HK-2 (cell line): ENCODE data around the gene NELL1.

ENCODE experiments used
- DNase-seq: peaks from one replicate; pipeline ENCODE4 v3.0.0-alpha.2; 2018; ENCODE audit not compliant: unreplicated experiment

NELL1 gene

DNA sequence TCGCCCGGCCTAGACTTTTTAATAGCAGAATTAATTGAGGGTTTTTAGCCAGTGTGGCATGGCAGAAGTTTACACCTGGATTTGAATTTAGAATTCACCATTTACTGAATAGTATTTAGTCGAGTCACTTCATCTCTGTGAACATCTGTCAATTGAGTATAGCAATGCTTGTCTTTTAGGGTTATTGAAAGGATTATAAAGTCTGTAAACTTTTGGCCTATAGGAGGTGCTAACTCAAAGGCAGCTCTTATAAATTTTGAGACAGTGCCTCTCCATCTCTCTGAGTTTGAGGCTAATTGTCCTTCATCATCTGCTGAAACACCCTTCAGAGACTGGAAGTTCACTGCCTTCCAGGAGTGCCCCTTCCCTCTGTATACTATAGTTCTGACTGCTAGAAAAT, 205.0 kb downstream of the NELL1 start:
- no peak for DNase-seq

DNA sequence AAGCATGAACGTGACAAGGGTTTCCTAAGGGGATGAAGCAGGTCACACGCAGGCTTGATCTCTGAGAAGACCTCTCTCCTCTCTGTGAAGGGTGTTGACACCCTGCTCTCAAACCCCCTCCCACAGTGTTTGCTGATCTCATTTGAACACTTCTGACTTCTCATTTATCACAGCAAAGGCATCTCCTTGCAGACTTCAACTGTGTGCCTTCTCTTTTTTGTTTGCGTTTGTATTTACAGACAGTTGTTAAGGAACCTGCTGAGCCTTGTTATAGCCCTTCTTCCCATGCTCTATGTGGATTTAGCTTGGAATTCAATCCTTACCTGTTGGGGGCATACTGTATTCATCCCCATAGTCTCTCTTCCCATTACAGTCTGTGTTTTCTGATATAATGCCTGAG, 206.5 kb downstream of the NELL1 start:
- no peak for DNase-seq

DNA sequence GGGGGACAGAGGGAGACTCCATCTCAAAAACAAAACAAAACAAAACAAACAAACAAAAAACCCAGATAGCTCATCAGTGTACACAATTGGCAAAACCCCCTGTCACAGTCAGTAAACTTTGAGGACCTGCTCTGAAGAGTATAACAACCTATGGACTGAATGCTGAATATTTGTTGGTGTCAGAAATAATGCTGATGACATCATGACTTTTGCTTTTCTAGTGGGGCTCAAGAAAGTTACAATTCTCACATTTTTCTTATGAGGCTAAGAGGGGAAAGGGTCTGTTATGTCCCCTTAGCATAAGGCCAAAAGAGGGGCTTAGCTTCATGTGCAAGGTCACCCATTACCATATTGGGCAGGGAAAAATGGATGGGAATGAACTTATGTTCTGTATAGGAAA, 207.4 kb downstream of the NELL1 start:
- no peak for DNase-seq

DNA sequence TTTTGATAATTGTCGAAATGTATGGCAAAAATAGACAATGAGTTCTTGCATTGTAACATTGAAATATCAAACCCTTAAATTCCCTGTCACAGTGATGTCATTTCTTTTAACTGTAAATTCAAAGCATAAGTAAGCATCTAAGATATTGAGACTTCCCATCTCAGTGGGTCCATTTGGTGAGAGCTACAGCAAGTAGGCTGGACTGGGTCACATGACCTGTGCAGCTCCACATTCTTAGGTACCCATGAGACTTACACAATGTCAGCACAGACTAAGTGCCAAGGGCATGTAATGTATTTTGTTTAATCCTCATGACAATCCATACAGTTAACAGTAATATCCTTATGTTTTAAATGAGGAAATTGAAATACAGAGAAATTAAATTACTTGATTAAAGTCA, 210.7 kb downstream of the NELL1 start:
- DNase-seq, result no peak

DNA sequence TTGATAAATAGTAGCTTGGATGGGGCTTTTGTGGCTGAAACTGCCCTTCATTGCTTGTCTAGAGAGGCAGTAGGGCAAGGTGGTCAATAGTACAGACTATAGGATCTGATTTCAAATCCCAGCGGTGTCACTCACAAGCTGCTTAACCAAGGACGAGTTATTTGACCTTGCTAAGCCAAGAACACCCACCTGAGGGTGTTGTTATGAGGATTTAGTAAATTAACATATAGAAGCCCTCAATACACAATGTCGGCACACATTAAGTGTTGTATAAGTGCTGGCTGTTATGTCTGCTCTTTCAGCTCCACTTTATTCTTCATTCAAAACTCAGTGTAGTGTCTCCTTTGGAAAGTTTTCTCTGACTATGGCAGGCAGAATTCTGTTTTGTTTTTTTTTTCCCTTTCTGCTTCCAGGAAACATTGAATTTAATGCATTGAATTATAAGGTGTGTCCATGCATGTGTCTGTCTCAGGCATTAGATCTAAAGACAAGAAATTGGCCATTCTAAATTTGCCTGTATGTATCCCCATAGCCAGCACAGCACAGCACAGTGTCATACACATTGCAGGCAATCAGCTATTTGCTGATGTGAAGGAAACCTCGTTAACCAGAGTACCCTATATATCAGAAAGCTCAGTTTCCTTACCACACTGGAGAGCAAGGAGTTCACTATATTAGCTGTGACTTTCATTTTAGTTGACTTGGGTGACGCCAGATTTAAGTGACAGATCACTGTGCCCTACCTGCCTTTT, 212.1 kb downstream of the NELL1 start:
- DNase-seq, result no peak

DNA sequence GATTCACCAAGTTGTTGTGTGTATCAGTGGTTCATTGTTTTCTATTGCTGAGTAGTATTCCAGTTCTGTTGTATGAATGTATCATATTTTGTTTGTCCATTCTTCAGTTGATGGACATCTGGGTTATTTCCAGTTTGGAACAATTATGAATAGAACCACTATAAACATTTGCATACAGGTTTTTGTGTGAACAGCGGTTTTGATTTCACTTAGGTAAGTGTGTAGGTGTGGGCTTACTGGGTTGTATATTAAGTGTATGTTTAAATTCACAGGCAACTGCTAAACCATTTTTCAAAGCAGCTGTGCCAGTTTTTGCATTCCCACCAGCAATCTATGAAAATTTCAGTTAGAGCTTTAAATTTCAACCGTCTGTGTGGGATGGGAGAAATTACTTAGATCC, 217.8 kb downstream of the NELL1 start:
- DNase-seq, result no peak

DNA sequence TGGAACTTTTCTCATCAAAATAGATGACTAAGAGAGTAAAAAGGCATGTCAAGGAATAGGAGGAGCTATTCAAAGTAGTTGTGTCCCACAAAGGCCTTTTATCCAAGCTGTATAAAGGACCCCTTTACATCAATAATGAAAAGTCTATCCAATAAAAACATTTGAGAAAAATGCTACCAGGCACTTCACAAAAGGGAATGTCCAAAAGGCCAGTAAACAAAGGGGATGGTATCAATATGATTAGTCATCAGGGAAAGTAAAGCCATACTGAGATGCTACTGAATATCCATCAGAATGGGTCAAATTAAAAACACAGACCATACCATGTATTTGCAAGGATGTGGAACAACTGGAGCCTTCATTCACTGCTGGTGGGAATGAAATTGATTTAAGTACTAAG, 224.9 kb downstream of the NELL1 start:
- no peak for DNase-seq

DNA sequence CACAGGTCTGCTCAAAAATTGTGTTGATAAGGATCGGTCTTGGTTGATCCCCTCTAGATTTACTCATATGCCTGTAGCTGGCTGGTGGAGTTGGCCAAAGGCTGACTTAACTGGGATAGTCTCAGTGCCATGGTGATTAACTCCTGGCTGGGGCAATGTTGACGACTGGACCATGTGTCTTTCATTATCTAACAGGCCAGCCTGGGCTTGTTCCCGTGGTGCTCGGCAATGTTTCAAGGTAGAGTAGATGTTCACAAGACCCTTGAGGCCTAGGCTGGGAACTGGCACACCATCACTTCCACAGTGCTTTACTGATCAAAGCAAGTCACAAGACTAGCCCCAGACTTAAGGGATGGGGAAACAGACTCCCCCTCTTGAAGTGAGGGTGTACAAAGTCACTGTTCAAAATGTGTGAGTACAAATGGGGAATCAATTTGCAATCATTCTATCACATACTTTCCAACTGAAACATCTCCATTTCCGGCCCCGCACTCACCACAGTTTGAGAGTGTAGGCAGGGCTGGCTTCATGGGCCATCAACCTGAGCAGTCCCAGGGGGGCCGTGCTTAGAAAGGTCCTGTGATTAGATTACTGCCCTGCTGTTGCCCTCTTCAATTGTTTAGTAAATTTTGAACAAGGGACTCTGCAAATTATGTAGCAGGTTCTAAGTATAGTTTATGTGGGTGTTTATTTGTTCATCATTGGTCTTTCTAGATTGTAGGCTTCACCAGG, 240.8 kb downstream of the NELL1 start:
- DNase-seq, result no peak

DNA sequence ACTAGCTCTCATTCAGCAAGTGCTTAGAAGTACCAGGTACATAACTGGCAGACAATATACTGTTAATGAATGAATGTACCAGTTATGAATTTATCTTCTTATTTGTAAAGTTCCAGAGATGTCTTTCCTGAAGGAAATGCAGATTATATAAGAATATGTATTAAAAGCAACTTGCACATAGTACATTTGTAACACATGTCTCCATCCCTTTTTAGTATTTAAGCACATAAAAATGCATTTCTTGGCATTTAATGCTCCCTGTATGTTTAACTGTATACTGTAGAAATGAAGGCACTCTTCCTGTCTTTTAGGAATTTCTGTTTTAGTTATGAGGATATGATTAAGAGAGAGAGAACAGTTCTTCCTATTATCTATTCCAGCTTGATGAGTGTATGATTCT, 241.3 kb downstream of the NELL1 start:
- no peak for DNase-seq

DNA sequence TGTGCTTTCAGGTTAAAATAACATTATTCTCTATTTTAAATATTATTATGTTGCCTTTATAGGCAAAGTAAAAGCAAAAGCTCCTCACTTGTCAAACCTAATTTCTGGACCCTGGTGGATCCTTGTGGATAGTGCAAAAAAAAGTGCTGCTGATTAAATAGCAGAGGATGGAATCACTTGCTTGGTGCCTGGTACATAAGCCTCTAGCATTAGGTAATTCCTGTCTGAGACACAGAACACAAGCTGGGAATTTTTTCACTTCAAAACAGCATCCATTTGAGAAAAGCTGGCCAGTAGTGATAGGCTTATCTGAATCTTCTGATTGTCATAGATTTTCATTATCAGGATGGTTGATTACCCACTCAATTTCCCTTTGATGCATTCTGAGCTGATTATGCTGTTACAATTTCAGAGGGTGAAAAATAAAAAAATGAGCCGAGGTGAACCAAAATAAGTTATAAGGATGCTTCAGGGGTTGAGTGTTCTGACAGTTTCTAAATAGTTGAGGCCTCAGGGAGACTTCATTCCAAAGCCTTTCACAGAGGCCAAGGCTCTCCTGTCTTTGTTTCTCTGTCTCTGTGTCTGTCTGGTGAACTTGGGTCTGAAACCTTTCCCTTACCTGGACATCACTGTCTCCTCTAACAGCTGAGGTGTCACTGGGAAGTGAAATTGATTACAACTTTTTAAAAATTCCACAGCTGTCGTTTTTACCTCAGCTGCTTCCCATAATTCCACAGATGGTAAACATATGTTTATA, 242.9 kb downstream of the NELL1 start:
- DNase-seq, result no peak

DNA sequence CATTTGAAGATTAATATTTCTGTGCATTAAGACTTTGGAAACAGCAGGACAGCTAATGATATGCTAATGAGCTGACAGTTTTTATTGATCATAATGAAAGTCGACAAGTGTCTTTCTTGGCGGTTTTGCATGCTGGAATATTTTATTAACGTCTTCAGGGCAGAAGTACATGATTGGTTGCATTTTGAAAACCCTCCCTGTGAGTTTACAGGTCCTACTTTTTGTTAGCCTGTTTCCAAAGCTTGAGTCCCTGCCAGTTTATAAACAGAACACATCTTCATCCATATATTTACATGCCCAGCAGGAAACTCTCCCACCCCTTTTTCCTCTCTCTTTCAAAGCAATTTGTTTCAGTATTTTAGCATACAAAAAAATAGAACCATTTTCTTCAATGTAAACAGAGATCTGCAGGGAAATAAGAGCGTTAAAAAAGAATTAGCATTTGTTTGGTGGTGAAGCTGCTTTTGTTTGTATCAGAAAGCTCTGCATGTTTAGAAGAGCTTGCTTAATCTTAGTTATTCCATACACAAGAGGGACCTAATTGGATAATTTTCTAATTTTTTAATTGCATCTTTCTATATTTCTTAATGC, 243.6 kb downstream of the NELL1 start:
- DNase-seq, result no peak

DNA sequence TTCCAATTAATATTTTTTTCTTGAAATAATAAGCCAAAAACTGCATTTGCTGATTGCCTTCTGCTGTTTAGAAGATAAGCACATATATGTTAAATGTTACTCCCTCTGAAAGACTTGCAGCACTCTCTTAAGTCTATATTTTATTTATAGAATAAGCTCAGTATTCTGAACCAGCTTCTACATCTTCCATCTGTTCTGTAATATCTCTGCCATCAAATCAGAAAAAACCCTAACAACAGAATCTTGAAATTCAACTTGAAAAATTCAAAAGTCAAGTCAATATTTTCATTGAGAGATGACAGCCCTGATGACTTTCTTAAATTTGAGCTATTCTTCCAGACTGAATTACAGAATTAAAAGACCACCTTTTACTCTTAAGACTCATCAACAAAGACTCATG, 247.9 kb downstream of the NELL1 start:
- DNase-seq, result no peak

DNA sequence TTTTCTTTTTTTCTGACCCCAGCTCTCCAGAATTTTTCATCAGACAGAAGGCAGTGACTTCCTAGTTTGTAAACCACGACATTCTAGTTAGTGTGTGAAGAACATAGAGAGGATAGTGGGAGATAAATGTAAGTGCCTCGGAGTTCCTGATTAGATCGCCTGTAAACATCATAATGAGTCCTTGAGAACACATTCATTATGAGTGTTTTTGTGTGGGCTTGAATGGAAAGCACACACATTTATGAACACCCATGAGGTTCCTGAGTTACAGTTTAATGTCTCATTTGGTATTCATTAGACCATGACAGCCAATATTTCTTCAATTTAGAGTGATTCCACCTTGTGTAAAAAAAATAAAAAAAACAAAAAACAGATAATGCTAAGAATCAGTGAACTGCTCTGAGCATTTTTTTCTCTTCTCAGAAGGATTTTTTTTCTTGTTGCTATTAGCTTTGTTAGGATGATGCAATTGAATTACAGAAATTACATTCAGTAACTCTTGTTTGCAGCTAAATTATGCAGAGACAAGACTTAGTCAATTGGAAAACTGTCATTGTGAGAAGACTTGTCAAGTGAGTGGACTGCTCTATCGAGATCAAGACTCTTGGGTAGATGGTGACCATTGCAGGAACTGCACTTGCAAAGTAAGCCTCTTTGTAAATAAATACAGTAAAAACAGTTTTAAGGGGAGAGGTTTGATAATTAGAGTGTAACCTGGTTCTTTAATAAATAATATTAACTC, 257.6 kb downstream of the NELL1 start:
- DNase-seq, result no peak

DNA sequence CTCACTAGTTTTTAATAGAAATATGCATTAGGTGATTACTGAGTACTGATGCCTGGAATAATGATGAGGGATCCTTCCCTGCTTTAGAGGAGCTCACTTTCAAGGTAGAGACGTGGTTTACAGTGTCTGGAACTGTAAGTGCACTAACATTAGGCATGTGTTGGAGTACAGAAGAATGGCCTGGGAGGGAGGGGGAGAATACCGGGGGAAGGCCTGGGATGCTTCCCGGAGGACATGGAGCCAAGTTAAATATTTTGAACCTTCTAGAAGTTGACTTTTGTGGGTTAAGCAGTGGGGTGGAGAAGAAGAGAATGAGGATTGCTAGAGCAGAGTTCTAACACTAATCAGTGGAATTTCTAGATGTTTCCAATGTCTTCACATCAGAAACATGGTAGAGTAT, 261.6 kb downstream of the NELL1 start:
- DNase-seq, result no peak

DNA sequence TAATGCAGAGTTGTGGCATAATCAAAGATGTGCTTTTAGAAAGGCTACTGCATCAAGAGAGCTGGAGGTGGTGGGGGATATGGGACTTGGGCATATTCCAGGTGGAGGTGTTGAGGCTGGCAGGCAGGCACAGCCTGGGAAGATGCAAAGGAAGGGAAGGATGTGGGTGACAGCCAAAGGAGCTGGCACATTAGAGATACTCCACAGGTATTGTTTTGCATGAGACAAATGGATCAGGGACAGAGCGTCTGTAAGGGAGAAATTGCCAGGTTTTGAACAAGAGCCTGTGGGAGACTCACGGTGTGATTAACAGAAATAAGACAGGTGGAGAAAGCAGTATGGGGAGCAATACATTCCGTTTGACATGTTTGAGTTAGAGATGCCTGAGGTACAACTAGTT, 263.7 kb downstream of the NELL1 start:
- DNase-seq, result no peak

DNA sequence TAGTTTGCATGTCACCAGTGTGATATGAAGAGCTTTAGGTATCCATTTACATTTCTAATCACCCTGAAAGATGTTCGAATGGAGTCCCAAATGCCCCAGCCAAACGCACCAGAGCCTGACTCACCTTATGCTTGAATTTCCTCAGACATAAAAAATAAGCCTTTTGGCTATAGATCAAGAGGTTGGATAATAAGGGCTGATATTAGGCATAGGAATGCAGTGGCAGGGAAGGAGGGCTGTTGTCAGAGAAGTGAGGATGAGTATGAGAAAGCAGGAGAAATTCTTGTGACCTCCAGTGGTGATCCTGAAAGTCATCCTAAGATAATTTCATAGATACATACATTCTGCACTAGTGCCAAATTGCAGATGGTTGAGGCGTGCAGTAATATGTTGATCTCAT, 264.6 kb downstream of the NELL1 start:
- no peak for DNase-seq

DNA sequence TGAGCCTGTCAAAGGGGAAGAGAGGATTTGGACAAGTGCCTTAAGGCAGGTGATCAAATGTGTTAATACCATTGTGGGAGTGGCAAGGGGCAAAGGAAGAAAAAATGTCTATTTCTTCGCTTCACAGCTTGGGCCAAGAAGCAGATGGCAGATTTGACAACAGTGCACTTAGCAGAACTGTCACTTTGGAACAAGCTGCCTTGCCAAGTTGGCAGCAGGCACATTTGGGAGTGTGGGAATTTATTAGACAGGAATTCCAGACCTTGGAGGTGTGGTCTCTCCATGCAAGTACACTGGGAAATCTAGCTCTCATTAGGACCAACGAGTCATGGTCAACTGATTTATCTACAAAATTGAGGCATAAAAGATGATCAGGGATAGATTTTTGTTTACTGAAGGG, 265.1 kb downstream of the NELL1 start:
- no peak for DNase-seq

DNA sequence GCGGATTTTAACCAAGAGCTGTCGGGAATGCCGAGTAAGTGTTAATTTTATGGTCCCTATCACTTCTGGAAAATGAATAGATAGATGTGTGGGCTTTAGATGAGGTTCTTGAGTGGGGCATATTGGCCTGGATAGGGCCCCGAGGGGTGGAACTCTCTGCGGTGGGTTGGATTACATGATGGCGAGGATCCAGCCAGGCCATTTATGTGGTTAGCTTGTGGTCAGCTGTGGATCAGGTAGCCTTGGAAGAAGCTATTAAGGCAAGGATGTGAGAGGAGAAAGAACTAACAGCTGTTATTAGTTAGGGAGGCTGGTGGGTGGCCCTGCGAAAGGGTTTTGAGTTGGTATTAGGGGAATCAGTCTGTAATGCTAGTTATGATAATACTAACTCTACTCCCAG, 268.4 kb downstream of the NELL1 start:
- DNase-seq, result no peak

DNA sequence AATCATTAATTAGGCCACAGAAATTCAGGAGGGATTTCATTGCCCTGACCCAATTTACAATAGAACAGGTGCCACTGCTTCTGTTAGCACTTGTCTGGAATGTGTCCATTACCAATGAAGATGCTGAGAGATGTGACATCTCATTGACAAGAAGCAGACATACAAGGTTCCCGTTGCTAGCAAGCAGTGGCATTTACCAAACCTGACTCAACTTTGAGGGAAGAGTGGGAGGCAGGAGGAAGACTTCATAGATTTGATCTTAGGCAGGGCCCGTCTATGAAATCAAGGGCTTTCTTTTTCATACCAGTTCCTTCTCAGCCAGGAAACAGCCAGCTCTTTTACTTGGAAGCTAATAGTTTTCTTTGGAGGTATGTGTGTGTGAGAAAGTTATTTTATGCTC, 280.2 kb downstream of the NELL1 start:
- no peak for DNase-seq

DNA sequence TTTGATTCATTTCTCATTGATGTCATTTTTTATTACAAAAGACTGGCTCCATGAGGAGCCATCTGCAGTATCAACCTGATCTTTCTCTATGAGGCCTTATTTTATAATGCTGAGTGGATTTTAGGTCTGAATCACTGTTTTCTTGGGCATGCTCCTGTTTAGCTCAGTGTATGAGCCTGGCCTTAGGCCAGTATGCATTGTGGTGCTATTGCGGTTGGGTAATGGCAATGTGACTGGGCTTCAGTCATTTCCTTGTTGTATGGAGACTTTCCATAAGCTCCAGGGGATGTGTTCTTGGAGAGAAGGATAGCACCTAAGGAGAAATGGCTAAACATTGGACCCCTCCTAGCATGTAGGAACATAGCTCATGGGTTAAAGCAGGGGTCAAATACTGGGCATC, 293.2 kb downstream of the NELL1 start:
- no peak for DNase-seq

DNA sequence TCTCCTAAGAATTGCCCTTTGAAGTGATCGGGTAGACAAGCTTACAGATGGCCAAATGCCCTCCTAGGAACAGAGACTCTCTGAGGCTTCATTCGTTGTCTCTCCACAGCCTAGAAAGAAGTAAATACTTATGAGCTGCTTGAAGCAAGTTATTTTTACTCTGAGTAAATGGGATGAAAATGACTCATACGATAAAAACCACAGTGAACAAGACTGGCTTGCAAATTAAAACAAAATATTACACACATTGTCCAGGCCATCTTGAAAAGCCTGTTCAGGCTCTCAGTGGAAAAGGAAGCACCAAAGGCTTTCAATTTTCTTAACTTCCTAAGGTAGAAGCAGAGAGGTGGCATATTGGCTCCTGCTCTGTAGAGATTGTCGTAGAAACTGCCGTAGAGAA, 294.2 kb downstream of the NELL1 start:
- no peak for DNase-seq

DNA sequence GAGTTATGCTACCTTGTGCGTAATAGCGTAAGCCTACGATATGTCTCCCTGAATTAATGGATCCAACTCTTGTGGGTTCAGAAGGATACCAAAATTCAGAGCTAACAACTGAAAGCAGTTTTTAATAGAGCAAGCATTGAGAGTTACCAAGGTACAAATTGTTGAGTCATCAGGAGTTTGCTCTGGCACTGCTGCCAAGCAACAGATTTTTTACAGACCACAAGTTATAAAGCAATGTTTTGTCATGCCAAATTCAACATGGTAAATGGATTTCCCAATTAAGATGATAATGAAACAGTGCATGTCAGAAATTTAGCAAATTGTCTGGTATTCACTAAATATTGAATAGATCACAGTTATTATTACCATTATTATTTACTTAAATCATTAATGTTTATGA, 295.6 kb downstream of the NELL1 start:
- no peak for DNase-seq
